Fibroblast of pulmonary artery (primary cell): ENCODE results near the gene GPR107.

ENCODE experiments used
- DNase-seq: peaks from one replicate; pipeline ENCODE4 v3.0.0-alpha.2; 2010; ENCODE audit warnings: low read depth
- H3K4me3 ChIP-seq: replicated peaks from 2 replicates; pipeline ENCODE4 v1.5.1; 2011; ENCODE audit warnings: low read depth, mild to moderate bottlenecking, control low read depth, low read length, moderate library complexity
- TF ChIP-seq, protein P1 (sequence below): IDR thresholded peaks from 2 replicates; pipeline ENCODE4 v1.5.1; 2011; ENCODE audit warnings: mild to moderate bottlenecking, control low read depth, low read length, inconsistent platforms; ENCODE audit errors: missing control alignments

The GPR107 gene

DNA sequence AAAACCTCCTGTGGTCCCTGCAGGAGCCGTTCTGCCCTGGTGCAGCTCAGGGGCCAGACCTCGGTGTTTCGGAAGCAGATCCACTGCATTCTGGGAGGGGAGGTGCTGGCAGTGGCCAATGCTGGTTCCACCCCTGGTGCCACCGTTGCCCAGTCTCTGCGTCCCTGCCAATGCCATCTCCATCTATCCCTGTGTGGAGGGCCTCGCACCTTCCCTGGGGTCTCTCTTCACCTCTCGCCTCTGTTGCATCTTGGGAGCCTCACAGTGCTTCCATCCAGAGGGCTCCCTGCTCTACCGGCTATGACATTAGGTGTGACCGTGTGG lies 133.8 kb downstream of the GPR107 start:
- TF ChIP-seq, protein P1, sequence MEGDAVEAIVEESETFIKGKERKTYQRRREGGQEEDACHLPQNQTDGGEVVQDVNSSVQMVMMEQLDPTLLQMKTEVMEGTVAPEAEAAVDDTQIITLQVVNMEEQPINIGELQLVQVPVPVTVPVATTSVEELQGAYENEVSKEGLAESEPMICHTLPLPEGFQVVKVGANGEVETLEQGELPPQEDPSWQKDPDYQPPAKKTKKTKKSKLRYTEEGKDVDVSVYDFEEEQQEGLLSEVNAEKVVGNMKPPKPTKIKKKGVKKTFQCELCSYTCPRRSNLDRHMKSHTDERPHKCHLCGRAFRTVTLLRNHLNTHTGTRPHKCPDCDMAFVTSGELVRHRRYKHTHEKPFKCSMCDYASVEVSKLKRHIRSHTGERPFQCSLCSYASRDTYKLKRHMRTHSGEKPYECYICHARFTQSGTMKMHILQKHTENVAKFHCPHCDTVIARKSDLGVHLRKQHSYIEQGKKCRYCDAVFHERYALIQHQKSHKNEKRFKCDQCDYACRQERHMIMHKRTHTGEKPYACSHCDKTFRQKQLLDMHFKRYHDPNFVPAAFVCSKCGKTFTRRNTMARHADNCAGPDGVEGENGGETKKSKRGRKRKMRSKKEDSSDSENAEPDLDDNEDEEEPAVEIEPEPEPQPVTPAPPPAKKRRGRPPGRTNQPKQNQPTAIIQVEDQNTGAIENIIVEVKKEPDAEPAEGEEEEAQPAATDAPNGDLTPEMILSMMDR: no peak
- no peak overlapping the region for H3K4me3 ChIP-seq
- no peak for DNase-seq

DNA sequence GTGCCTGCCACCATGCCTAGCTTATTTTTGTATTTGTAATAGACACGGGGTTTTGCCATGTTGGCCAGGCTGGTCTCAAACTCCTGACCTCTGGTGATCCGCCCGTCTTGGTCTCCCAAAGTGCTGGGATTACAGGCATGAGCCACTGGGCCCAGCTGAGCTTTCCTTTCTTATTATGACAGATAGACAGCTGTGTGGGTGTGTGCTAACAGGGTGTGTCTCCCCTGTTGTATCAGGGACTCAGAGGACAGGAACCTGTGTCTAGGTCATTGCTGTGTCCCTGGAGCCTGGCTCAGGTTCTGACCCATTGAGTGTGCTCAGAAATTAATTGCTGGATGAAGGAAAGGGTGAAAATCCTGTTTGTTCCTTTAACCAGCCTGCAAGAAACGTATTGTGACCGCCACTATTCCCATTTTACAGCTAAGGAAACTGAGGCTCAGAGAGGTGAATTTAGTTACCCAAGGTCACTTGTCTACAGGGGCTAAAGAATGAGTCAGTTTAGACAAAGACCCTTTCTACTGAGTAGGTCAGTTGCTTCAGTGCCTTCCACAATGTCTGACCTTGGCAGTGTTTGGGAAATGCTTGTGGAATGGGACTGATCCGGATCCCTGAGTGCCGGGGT lies 135.3 kb downstream of the GPR107 start:
- H3K4me3 ChIP-seq: no peak overlapping the region
- no peak for DNase-seq
- TF ChIP-seq, protein P1: no peak
